H9 (cell line): Measurements from ENCODE around the gene NRXN3. TPM values are rescaled to one million over a fixed set of nuclear protein-coding genes. Genes with fewer than 3 reads are reported as not detected.

Source experiments
- DNase-seq: peaks from one replicate; pipeline ENCODE4 v3.0.0-alpha.2; 2017
- H2AFZ ChIP-seq: one replicate; pipeline ENCODE4 v1.6.1; 2013; ENCODE audit warnings: mild to moderate bottlenecking, low read length, control low read depth, moderate library complexity
- H2AK5ac ChIP-seq: 2 replicates; pipeline ENCODE4 v1.6.1; 2013; ENCODE audit warnings: low read length, control low read depth, mixed read lengths; ENCODE audit not compliant: insufficient read length
- H2BK120ac ChIP-seq: one replicate; pipeline ENCODE4 v1.6.1; 2013; ENCODE audit warnings: low read depth, mild to moderate bottlenecking, low read length, control low read depth, inconsistent platforms; ENCODE audit not compliant: poor library complexity, severe bottlenecking
- H2BK12ac ChIP-seq: 2 replicates; pipeline ENCODE4 v1.6.1; 2013; ENCODE audit warnings: low read length, control low read depth, mixed read lengths, low read depth; ENCODE audit not compliant: insufficient read length
- H2BK15ac ChIP-seq: 2 replicates; pipeline ENCODE4 v1.6.1; 2013; ENCODE audit warnings: low read depth, low read length, control low read depth
- H2BK20ac ChIP-seq: one replicate; pipeline ENCODE4 v1.6.1; 2013; ENCODE audit warnings: low read depth, mild to moderate bottlenecking, low read length, control low read depth, inconsistent platforms; ENCODE audit not compliant: poor library complexity, severe bottlenecking
- H2BK5ac ChIP-seq: 2 replicates; pipeline ENCODE4 v1.6.1; 2013; ENCODE audit warnings: low read length, control low read depth, mixed read lengths; ENCODE audit not compliant: insufficient read length
- H3K14ac ChIP-seq: 2 replicates; pipeline ENCODE4 v1.6.1; 2013; ENCODE audit warnings: low read length, control low read depth; ENCODE audit not compliant: insufficient read depth
- H3K18ac ChIP-seq: 2 replicates; pipeline ENCODE4 v1.6.1; 2013; ENCODE audit warnings: low read depth, mild to moderate bottlenecking, mixed read lengths, low read length, control low read depth; ENCODE audit not compliant: insufficient read length
- H3K23ac ChIP-seq: 2 replicates; pipeline ENCODE4 v1.6.1; 2013; ENCODE audit warnings: low read length, control low read depth, mixed read lengths, low read depth; ENCODE audit not compliant: insufficient read length
- H3K23me2 ChIP-seq: 2 replicates; pipeline ENCODE4 v1.6.1; 2013; ENCODE audit warnings: low read depth, mild to moderate bottlenecking, mixed read lengths, low read length, control low read depth; ENCODE audit not compliant: insufficient read length, poor library complexity, severe bottlenecking
- H3K27ac ChIP-seq: 2 replicates; pipeline ENCODE4 v1.5.1; 2013; ENCODE audit warnings: low read length, control low read depth, mixed read lengths, low read depth; ENCODE audit not compliant: insufficient read length
- H3K27me3 ChIP-seq: 2 replicates; pipeline ENCODE4 v1.6.1; 2013; ENCODE audit warnings: low read length, control low read depth, inconsistent platforms; ENCODE audit not compliant: insufficient read depth
- H3K4ac ChIP-seq: 2 replicates; pipeline ENCODE4 v1.6.1; 2013; ENCODE audit warnings: low read depth, mild to moderate bottlenecking, control low read depth, inconsistent platforms, low read length, moderate library complexity
- H3K4me1 ChIP-seq: 2 replicates; pipeline ENCODE4 v1.6.1; 2013; ENCODE audit warnings: low read length, control low read depth, inconsistent platforms; ENCODE audit not compliant: insufficient read depth
- H3K4me2 ChIP-seq: 2 replicates; pipeline ENCODE4 v1.6.1; 2013; ENCODE audit warnings: low read length, control low read depth, mixed read lengths; ENCODE audit not compliant: insufficient read length, insufficient read depth
- H3K56ac ChIP-seq: 2 replicates; pipeline ENCODE4 v1.6.1; 2013; ENCODE audit warnings: low read depth, mild to moderate bottlenecking, mixed read lengths, low read length, control low read depth; ENCODE audit not compliant: insufficient read length
- H3K79me1 ChIP-seq: 2 replicates; pipeline ENCODE4 v1.6.1; 2013; ENCODE audit warnings: low read depth, mild to moderate bottlenecking, moderate library complexity, low read length, control low read depth, inconsistent platforms; ENCODE audit not compliant: insufficient read depth, poor library complexity, severe bottlenecking
- H3K79me2 ChIP-seq: 2 replicates; pipeline ENCODE4 v1.6.1; 2013; ENCODE audit warnings: low read length, control low read depth, inconsistent platforms; ENCODE audit not compliant: insufficient read depth
- H3K9ac ChIP-seq: 2 replicates; pipeline ENCODE4 v1.6.1; 2013; ENCODE audit warnings: low read length, control low read depth, mixed read lengths; ENCODE audit not compliant: insufficient read length; ENCODE audit errors: extremely low read depth
- H3K9me3 ChIP-seq: one replicate; pipeline ENCODE4 v1.6.1; 2013; ENCODE audit warnings: low read depth, low read length, inconsistent platforms; ENCODE audit not compliant: control insufficient read depth
- H3T11ph ChIP-seq: one replicate; pipeline ENCODE4 v1.6.1; 2013; ENCODE audit warnings: mild to moderate bottlenecking, low read length, control low read depth, inconsistent platforms
- H4K20me1 ChIP-seq: one replicate; pipeline ENCODE4 v1.6.1; 2013; ENCODE audit not compliant: control insufficient read depth, insufficient read length, insufficient read depth
- H4K5ac ChIP-seq: 2 replicates; pipeline ENCODE4 v1.6.1; 2013; ENCODE audit warnings: low read depth, mild to moderate bottlenecking, mixed read lengths, low read length, control low read depth; ENCODE audit not compliant: insufficient read length
- H4K8ac ChIP-seq: replicated peaks from 2 replicates; pipeline ENCODE4 v1.6.1; 2013; ENCODE audit warnings: low read length, control low read depth, mixed read lengths, low read depth; ENCODE audit not compliant: insufficient read length
- H4K91ac ChIP-seq: 2 replicates; pipeline ENCODE4 v1.6.1; 2013; ENCODE audit warnings: low read depth, mild to moderate bottlenecking, moderate library complexity, mixed read lengths, low read length, control low read depth; ENCODE audit not compliant: insufficient read length
- H3K27ac Mint-ChIP-seq, 3 experiments: 2 replicates in 2 of 3; 3 replicates in 1 of 3; pipeline ENCODE4 v1.8.0; 2020 to 2021; ENCODE audit warnings: mixed read lengths in 3 of 3, mild to moderate bottlenecking in 1 of 3, moderate library complexity in 1 of 3
- H3K27me3 Mint-ChIP-seq: 2 replicates; pipeline ENCODE4 v1.8.0; 2021; ENCODE audit warnings: low read depth, mild to moderate bottlenecking, moderate library complexity, mixed read lengths
- H3K36me3 Mint-ChIP-seq, 3 experiments: 2 replicates in 2 of 3; 3 replicates in 1 of 3; pipeline ENCODE4 v1.8.0; 2020 to 2021; ENCODE audit warnings: low read depth in 3 of 3, mixed read lengths in 3 of 3; ENCODE audit not compliant: insufficient read depth in 1 of 3
- H3K4me1 Mint-ChIP-seq, 2 experiments: 2 replicates each; pipeline ENCODE4 v1.8.0; 2020; ENCODE audit warnings: mixed read lengths in 2 of 2
- H3K4me3 Mint-ChIP-seq, 2 experiments: 2 replicates in 1 of 2; 3 replicates in 1 of 2; pipeline ENCODE4 v1.8.0; 2020 to 2021; ENCODE audit warnings: mild to moderate bottlenecking in 2 of 2, mixed read lengths in 2 of 2, moderate library complexity in 1 of 2
- H3K9me3 Mint-ChIP-seq, 2 experiments: 2 replicates in 1 of 2; 3 replicates in 1 of 2; pipeline ENCODE4 v1.8.0; 2020; ENCODE audit warnings: mild to moderate bottlenecking in 2 of 2, mixed read lengths in 2 of 2, moderate library complexity in 1 of 2
- CTCF ChIP-seq: fragments of 200-600 bp; sonication (generic); conservative IDR thresholded peaks from 3 replicates; pipeline ENCODE4 v1.8.0; 2021; ENCODE audit warnings: antibody characterized with exemption, mild to moderate bottlenecking
- WGBS: extraction: QIAGEN DNeasy Blood & Tissue Kit; methylation state at CpG from one replicate; pipeline ENCODE4 v1.1.7; 2013; ENCODE audit warnings: missing lambda C conversion rate, low lambda C conversion rate, mixed read lengths; ENCODE audit not compliant: insufficient read length; ENCODE audit errors: extremely low coverage; 5-methylcytosine and 5-hydroxymethylcytosine counted together
- total RNA-seq: library from RNA; stranded (reverse); gene quantifications from 2 replicates; pipeline ENCODE4 v1.2.1, GENCODE V29; 2021

The NRXN3 gene
- total RNA-seq, 1 experiment from 2014 or later = 1.8 TPM

- WGBS = no CpG with 5 or more reads among the region's 2 CpGs
- H3K18ac ChIP-seq = no peak overlapping the region
Measured at GRCh38 chr14:78982551-78982950, 812.4 kb downstream of the NRXN3 start.

More at GRCh38 chr14:78982551-78982950, 812.4 kb downstream of the NRXN3 start:
- TF ChIP-seq CTCF = no peak
- no peaks in the 10 kb centered on the region for H3K23me2 ChIP-seq
- no peak overlapping the region for H3K9ac ChIP-seq
- no peak overlapping the region for H3K27ac Mint-ChIP-seq
- H3K23ac ChIP-seq = no peak overlapping the region
- no peak for DNase-seq
- no peak overlapping the region for H2BK120ac ChIP-seq
- H3K27me3 ChIP-seq = peaks cover 6% of the 10 kb centered on the region; the same call in 1 of the 2 replicates
- no peaks in the 10 kb centered on the region for H4K20me1 ChIP-seq
- no peak overlapping the region for H3K14ac ChIP-seq
- H3K27ac ChIP-seq = no peak overlapping the region
- peaks cover 7% of the 10 kb centered on the region; the same call in 1 of the 2 replicates for H3K4me1 ChIP-seq
- no peaks in the 10 kb centered on the region for H3K79me1 ChIP-seq
- no peak overlapping the region for H4K91ac ChIP-seq
- H2BK12ac ChIP-seq = no peak overlapping the region
- H2BK15ac ChIP-seq = no peak overlapping the region
- no peaks in the 10 kb centered on the region for H3K9me3 Mint-ChIP-seq
- H2BK20ac ChIP-seq = no peak overlapping the region
- no peaks in the 10 kb centered on the region for H3K79me2 ChIP-seq
- H3K27me3 Mint-ChIP-seq = peaks cover 31% of the 10 kb centered on the region
- H3K4me1 Mint-ChIP-seq = peaks cover 6 to 9% of the 10 kb centered on the region in 2 experiments
- no peak overlapping the region for H2AK5ac ChIP-seq
- H4K8ac ChIP-seq = no peak overlapping the region
- no peaks in the 10 kb centered on the region for H3K9me3 ChIP-seq
- H2BK5ac ChIP-seq = no peak overlapping the region
- H3T11ph ChIP-seq = no peak overlapping the region
- H3K36me3 Mint-ChIP-seq = no peaks in the 10 kb centered on the region
- no peak overlapping the region for H4K5ac ChIP-seq
- no peak overlapping the region for H3K4me2 ChIP-seq
- no peak overlapping the region for H2AFZ ChIP-seq
- H3K4me3 Mint-ChIP-seq = no peak overlapping the region
- H3K4ac ChIP-seq = no peak overlapping the region
- H3K56ac ChIP-seq = no peak overlapping the region
